Left ventricle myocardium inferior (tissue), 1 donor: ENCODE measurements around the gene LZTS3. TPM values are rescaled to one million over a fixed set of nuclear protein-coding genes. Genes with fewer than 3 reads are reported as not detected.

ENCODE experiments used
- DNase-seq: peaks from one replicate; pipeline ENCODE4 v3.0.0-alpha.2; 2020
- H3K27ac ChIP-seq: fragments of 200-600 bp; replicated peaks from 2 replicates; pipeline ENCODE4 v1.8.0; 2021
- H3K27me3 ChIP-seq: fragments of 200-600 bp; 2 replicates; pipeline ENCODE4 v1.8.0; 2021; ENCODE audit warnings: low read depth
- H3K36me3 ChIP-seq: fragments of 200-600 bp; 2 replicates; pipeline ENCODE4 v1.8.0; 2021
- H3K4me1 ChIP-seq: fragments of 200-600 bp; 2 replicates; pipeline ENCODE4 v1.8.0; 2021
- H3K4me3 ChIP-seq: fragments of 200-600 bp; 2 replicates; pipeline ENCODE4 v1.8.0; 2021; ENCODE audit warnings: mild to moderate bottlenecking, moderate library complexity
- H3K9me3 ChIP-seq: fragments of 200-600 bp; replicated peaks from 2 replicates; pipeline ENCODE4 v1.8.0; 2021
- intact Hi-C: fragments of 100-400 bp; cut with micrococcal nuclease; formaldehyde crosslinking; loops from one replicate; pipeline ENCODE4 v1.11.0; 2022
- total RNA-seq: library from RNA; stranded (reverse); fragmentation: NEBNext Ultra II Directional; extraction: Animal tissue kit (Norgen Biotek cat#: 25700); gene quantifications from one replicate; pipeline ENCODE4 v1.2.1, GENCODE V29; 2021
- TF ChIP-seq, protein P1 (sequence below): fragments of 200-600 bp; IDR thresholded peaks from 2 replicates; pipeline ENCODE4 v1.8.0; 2021; ENCODE audit warnings: antibody characterized with exemption, mild to moderate bottlenecking, borderline replicate concordance
- donor health status: DM: no; HTN: yes; CAD: no; lungs with severe emphysema.

The LZTS3 gene
- total RNA-seq, 1 donor from 2014 or later: 13.4 TPM

DNA sequence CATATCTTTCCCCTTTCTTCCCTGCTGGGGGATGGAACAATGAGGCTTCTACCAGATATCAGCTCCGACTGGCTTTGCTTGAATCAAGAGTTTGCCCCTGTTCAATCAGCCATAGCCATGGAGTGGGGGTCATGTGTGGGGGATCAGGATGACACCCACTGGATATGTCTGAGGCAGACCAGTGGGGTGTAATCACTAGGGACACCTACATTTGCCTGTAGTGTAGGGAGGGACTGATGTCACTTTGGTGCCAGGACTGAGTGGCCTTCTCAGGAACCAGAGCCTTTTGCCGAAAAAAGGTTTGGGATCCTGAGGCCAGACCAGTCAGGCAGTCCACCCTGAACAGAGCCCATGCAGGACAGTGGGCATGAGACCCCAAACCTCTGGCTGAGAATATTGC, 37.0 kb upstream of the LZTS3 start:
- intact Hi-C loops: no loop called here
- Histone ChIP-seq H3K36me3 (peaks cover 21% of the 10 kb centered on the region), H3K27me3 (no peaks in the 10 kb centered on the region), H3K27ac (no peak overlapping the region), H3K4me3 (peak overlapping the region; percentile 80), H3K9me3 (no peaks in the 10 kb centered on the region), H3K4me1 (peaks cover 28% of the 10 kb centered on the region)
- TF ChIP-seq, protein P1, sequence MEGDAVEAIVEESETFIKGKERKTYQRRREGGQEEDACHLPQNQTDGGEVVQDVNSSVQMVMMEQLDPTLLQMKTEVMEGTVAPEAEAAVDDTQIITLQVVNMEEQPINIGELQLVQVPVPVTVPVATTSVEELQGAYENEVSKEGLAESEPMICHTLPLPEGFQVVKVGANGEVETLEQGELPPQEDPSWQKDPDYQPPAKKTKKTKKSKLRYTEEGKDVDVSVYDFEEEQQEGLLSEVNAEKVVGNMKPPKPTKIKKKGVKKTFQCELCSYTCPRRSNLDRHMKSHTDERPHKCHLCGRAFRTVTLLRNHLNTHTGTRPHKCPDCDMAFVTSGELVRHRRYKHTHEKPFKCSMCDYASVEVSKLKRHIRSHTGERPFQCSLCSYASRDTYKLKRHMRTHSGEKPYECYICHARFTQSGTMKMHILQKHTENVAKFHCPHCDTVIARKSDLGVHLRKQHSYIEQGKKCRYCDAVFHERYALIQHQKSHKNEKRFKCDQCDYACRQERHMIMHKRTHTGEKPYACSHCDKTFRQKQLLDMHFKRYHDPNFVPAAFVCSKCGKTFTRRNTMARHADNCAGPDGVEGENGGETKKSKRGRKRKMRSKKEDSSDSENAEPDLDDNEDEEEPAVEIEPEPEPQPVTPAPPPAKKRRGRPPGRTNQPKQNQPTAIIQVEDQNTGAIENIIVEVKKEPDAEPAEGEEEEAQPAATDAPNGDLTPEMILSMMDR: no peak
- no peak for DNase-seq

DNA sequence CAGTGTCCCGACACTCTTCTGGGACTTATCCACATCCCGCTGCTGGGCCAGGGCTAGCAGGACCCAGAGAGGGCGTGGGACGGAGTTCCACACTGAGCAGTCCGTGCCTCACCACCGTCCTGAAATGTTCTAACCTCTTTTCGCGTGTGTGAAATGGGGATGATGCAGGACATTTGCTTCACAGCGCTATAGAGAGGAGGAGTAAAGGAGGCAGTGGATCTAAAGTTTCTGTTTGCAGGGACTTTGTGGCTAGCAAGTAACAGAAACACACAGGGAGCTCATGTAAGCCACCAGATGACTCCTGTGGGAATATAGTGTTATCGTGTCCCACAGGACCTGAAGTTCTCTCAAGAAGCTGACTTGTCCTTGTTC, 36.6 kb upstream of the LZTS3 start:
- intact Hi-C loops: no loop called here
- H3K4me1 ChIP-seq: peaks cover 28% of the 10 kb centered on the region
- H3K27ac ChIP-seq: peak overlapping the region; percentile 88
- H3K9me3 ChIP-seq: no peaks in the 10 kb centered on the region
- no peak for DNase-seq
- no peaks in the 10 kb centered on the region for H3K27me3 ChIP-seq
- H3K36me3 ChIP-seq: peaks cover 18% of the 10 kb centered on the region
- peak overlapping the region; percentile 80 for H3K4me3 ChIP-seq
- TF ChIP-seq, protein P1: no peak

DNA sequence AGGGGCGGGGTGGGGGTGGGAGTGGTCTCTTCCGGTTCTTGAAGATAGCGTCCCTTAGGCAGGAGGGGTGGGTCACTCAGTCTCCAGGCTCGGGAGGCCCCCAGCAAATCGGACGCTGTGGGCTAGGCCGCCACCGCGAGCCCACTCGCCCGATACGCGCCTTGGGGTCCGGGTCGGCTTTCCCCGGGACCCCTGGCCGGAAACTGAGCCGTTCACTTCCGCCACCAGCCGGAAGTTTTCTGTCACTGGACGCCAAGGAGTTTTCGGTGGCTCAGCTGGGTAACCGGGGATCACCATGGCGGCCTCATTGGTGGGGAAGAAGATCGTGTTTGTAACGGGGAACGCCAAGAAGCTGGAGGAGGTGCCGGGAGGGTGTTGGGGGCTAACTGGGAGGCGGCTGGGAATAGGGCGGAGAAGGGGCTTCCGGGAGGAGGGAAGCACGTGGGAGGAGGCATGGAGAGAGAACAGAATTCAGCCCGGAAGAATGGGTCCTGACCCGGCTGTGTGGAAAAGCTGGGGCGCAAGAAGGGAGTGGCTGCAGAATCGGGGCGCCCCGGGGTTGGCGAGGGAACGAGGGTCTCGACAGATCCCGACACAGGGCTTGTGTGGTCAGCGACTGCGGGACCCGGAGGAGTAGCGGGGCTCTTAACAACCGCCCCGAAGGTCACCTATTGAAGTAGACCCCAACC, 36.1 kb upstream of the LZTS3 start, which contains the start of gene ITPA:
TSS of gene ITPA (plus strand) at position 242 of the 689 bp plus-strand sequence. CDS start at position 296, 54 bp downstream.
- intact Hi-C loops: no loop called here
- Histone ChIP-seq H3K27me3 (no peaks in the 10 kb centered on the region), H3K27ac (peak within 1 kb of the TSS; percentile 88), H3K36me3 (peaks cover 16% of the 10 kb centered on the region), H3K9me3 (no peaks in the 10 kb centered on the region), H3K4me1 (peaks cover 28% of the 10 kb centered on the region), H3K4me3 (peak within 1 kb of the TSS; percentile 80)
- peak; percentile 40 for DNase-seq
- TF ChIP-seq, protein P1: peak; percentile 11

DNA sequence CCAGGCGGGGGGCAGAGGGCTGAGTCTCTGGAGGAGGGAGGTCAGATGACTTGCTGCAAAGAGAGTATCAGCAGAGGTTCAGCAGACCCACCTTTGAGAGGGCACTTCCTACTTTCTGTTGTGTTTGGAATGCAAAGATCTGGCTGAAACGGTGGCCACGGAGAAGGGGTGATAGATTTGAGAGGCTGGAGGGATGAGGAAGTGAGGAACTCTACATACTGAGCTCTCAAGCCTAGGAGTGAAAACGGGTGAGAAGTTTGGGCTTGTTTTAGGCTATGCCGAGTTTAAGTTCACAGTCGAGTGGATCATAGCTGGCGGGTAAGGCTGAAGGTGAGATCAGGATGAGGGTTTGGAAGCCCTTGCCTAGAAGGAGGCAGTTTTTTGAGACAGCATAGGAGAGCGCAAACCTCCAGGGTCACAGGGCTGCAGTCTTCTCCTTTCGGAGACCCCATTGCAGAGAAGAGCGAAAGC, 35.5 kb upstream of the LZTS3 start:
- peak overlapping the region; percentile 88 for H3K27ac ChIP-seq
- no peaks in the 10 kb centered on the region for H3K9me3 ChIP-seq
- peaks cover 33% of the 10 kb centered on the region for H3K4me1 ChIP-seq
- H3K36me3 ChIP-seq: peaks cover 10% of the 10 kb centered on the region
- TF ChIP-seq, protein P1: no peak
- intact Hi-C loops: no loop called here
- no peaks in the 10 kb centered on the region for H3K27me3 ChIP-seq
- DNase-seq: no peak
- H3K4me3 ChIP-seq: peak overlapping the region; percentile 80

DNA sequence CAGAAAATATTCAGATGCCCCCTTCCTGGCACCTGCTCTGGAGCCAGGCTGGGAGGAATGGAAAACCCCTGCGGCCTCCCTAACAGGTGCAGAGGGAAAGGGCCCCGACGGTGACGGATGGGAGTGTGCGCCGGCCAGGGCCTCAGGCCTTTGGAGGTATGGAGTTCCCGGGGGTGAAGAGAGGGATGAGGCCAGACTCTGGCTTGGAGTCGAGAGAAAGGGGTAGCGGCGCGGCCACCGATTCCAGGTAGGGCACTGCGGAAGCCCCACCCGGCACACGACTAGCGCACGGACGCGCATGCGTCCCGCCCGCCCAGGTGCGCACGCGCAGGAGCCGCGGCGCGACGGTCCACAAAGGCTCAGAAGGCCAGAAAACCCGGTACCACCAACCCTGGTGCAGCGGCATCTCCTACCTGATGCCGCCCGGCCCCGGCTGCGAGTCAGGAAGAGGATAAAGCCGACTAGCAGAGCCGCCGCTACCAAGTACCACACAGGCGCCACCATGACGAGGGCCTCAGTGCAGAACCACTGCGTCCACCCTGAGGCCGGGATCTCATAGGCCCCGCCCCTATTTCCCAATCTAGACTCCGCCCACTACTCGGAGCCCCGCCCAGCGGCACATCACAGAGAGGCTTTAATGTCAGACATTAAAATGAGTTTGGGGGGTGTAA, 30.9 kb upstream of the LZTS3 start, which contains the start of gene DDRGK1:
TSS of gene DDRGK1 (minus strand) at position 559 of the 671 bp plus-strand sequence. CDS start at position 504, 55 bp downstream.
- Histone ChIP-seq H3K36me3 (peaks cover 21% of the 10 kb centered on the region), H3K27me3 (no peaks in the 10 kb centered on the region), H3K4me1 (peaks cover 28% of the 10 kb centered on the region), H3K9me3 (no peaks in the 10 kb centered on the region), H3K27ac (peak within 1 kb of the TSS; percentile 96), H3K4me3 (peak within 1 kb of the TSS; percentile 96)
- DNase-seq: peak; percentile 91
- intact Hi-C loops: no loop called here
- TF ChIP-seq, protein P1: no peak
